ENCODE measurements around the gene ORM1. TPM values are rescaled to one million over a fixed set of nuclear protein-coding genes. Genes with fewer than 3 reads are reported as not detected.

ORM1 gene
- total and polyA plus RNA-seq, 10 of the 15 experiments (the other 5 are each of a cell fraction or from before 2014, with no cell fraction given): 4.4 TPM; not detected in 9

DNA sequence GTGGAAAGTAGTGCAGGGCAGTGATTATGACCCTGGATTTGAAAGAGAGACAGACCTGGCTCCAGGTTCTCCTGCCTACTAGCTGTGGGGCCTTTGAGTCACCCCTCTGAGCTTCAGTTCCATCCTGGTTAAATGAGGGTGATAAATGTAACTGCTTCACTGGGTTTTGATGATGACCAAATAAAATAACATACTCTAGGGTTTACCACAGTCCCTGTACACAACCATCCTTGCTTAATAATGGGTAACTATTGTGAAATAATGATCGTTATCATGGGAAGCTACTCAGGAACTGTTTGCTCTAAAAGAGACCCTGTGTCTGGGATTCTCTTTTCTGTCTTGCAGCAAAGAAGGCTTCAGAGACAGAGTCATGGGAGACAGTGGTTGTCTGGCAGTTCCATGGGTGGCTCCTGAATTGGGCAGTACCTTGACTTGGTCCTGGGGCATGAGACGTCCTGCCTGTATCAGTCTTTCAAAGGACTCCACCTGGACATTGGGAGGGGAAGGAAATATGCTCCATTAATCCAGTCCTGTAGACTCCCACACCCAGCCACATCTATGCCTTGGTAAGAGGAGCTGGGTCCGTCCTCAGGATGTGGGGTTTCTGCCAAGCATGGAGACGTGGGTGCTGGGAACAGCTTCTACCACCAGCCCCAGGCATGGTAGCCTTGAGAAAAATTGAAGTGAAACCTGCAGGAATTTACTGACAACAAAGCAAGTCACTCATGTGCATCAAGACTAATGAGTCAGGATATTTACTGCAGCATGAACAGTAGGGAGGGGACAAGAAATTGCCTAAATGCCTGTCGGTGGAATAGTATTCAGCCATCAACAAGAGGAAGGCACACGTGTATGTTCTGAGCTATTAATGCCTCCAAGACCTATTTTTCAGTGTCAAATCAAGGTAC lies 41.5 kb downstream of the ORM1 start (continued):
- TF ChIP-seq, protein P1, sequence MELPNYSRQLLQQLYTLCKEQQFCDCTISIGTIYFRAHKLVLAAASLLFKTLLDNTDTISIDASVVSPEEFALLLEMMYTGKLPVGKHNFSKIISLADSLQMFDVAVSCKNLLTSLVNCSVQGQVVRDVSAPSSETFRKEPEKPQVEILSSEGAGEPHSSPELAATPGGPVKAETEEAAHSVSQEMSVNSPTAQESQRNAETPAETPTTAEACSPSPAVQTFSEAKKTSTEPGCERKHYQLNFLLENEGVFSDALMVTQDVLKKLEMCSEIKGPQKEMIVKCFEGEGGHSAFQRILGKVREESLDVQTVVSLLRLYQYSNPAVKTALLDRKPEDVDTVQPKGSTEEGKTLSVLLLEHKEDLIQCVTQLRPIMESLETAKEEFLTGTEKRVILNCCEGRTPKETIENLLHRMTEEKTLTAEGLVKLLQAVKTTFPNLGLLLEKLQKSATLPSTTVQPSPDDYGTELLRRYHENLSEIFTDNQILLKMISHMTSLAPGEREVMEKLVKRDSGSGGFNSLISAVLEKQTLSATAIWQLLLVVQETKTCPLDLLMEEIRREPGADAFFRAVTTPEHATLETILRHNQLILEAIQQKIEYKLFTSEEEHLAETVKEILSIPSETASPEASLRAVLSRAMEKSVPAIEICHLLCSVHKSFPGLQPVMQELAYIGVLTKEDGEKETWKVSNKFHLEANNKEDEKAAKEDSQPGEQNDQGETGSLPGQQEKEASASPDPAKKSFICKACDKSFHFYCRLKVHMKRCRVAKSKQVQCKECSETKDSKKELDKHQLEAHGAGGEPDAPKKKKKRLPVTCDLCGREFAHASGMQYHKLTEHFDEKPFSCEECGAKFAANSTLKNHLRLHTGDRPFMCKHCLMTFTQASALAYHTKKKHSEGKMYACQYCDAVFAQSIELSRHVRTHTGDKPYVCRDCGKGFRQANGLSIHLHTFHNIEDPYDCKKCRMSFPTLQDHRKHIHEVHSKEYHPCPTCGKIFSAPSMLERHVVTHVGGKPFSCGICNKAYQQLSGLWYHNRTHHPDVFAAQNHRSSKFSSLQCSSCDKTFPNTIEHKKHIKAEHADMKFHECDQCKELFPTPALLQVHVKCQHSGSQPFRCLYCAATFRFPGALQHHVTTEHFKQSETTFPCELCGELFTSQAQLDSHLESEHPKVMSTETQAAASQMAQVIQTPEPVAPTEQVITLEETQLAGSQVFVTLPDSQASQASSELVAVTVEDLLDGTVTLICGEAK (IDR thresholded peaks at IDR 0.05; ENCODE audit: borderline replicate concordance): no peak
- TF ChIP-seq RELA (IDR thresholded peaks at IDR 0.05; ENCODE audit: borderline replicate concordance, partially characterized antibody) (no peak), MEF2A (IDR thresholded peaks at IDR 0.05; ENCODE audit: insufficient read depth, low read depth, low read length) (0 out of 2 replicates have a peak, but pooled peaks have one; percentile 11), NR2C1 (IDR thresholded peaks at IDR 0.05) (no peak), MXI1 (IDR thresholded peaks at IDR 0.05; ENCODE audit: low read depth, low read length) (no peak), ESRRA (IDR thresholded peaks at IDR 0.05; ENCODE audit: low read length) (no peak), SMAD1 (IDR thresholded peaks at IDR 0.05; ENCODE audit: low read depth, partially characterized antibody) (no peak), KLF5 (IDR thresholded peaks at IDR 0.05; ENCODE audit: partially characterized antibody) (no peak), CBX5 (IDR thresholded peaks at IDR 0.05; ENCODE audit: low read depth) (no peak), SMAD5 (IDR thresholded peaks at IDR 0.05; ENCODE audit: low read depth) (no peak)
- TF ChIP-seq, protein P2, sequence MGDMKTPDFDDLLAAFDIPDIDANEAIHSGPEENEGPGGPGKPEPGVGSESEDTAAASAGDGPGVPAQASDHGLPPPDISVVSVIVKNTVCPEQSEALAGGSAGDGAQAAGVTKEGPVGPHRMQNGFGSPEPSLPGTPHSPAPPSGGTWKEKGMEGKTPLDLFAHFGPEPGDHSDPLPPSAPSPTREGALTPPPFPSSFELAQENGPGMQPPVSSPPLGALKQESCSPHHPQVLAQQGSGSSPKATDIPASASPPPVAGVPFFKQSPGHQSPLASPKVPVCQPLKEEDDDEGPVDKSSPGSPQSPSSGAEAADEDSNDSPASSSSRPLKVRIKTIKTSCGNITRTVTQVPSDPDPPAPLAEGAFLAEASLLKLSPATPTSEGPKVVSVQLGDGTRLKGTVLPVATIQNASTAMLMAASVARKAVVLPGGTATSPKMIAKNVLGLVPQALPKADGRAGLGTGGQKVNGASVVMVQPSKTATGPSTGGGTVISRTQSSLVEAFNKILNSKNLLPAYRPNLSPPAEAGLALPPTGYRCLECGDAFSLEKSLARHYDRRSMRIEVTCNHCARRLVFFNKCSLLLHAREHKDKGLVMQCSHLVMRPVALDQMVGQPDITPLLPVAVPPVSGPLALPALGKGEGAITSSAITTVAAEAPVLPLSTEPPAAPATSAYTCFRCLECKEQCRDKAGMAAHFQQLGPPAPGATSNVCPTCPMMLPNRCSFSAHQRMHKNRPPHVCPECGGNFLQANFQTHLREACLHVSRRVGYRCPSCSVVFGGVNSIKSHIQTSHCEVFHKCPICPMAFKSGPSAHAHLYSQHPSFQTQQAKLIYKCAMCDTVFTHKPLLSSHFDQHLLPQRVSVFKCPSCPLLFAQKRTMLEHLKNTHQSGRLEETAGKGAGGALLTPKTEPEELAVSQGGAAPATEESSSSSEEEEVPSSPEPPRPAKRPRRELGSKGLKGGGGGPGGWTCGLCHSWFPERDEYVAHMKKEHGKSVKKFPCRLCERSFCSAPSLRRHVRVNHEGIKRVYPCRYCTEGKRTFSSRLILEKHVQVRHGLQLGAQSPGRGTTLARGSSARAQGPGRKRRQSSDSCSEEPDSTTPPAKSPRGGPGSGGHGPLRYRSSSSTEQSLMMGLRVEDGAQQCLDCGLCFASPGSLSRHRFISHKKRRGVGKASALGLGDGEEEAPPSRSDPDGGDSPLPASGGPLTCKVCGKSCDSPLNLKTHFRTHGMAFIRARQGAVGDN (IDR thresholded peaks at IDR 0.05): no peak
- TF ChIP-seq, protein P3, sequence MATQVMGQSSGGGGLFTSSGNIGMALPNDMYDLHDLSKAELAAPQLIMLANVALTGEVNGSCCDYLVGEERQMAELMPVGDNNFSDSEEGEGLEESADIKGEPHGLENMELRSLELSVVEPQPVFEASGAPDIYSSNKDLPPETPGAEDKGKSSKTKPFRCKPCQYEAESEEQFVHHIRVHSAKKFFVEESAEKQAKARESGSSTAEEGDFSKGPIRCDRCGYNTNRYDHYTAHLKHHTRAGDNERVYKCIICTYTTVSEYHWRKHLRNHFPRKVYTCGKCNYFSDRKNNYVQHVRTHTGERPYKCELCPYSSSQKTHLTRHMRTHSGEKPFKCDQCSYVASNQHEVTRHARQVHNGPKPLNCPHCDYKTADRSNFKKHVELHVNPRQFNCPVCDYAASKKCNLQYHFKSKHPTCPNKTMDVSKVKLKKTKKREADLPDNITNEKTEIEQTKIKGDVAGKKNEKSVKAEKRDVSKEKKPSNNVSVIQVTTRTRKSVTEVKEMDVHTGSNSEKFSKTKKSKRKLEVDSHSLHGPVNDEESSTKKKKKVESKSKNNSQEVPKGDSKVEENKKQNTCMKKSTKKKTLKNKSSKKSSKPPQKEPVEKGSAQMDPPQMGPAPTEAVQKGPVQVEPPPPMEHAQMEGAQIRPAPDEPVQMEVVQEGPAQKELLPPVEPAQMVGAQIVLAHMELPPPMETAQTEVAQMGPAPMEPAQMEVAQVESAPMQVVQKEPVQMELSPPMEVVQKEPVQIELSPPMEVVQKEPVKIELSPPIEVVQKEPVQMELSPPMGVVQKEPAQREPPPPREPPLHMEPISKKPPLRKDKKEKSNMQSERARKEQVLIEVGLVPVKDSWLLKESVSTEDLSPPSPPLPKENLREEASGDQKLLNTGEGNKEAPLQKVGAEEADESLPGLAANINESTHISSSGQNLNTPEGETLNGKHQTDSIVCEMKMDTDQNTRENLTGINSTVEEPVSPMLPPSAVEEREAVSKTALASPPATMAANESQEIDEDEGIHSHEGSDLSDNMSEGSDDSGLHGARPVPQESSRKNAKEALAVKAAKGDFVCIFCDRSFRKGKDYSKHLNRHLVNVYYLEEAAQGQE (IDR thresholded peaks at IDR 0.05; ENCODE audit: low read depth, low read length): no peak
- TF ChIP-seq, protein P4, sequence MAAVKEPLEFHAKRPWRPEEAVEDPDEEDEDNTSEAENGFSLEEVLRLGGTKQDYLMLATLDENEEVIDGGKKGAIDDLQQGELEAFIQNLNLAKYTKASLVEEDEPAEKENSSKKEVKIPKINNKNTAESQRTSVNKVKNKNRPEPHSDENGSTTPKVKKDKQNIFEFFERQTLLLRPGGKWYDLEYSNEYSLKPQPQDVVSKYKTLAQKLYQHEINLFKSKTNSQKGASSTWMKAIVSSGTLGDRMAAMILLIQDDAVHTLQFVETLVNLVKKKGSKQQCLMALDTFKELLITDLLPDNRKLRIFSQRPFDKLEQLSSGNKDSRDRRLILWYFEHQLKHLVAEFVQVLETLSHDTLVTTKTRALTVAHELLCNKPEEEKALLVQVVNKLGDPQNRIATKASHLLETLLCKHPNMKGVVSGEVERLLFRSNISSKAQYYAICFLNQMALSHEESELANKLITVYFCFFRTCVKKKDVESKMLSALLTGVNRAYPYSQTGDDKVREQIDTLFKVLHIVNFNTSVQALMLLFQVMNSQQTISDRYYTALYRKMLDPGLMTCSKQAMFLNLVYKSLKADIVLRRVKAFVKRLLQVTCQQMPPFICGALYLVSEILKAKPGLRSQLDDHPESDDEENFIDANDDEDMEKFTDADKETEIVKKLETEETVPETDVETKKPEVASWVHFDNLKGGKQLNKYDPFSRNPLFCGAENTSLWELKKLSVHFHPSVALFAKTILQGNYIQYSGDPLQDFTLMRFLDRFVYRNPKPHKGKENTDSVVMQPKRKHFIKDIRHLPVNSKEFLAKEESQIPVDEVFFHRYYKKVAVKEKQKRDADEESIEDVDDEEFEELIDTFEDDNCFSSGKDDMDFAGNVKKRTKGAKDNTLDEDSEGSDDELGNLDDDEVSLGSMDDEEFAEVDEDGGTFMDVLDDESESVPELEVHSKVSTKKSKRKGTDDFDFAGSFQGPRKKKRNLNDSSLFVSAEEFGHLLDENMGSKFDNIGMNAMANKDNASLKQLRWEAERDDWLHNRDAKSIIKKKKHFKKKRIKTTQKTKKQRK (IDR thresholded peaks at IDR 0.05; ENCODE audit: low read depth, low read length): no peak

Measured in GM12878 (cell line).